NCI-H446 (cell line): ENCODE measurements around the gene CEACAM5.

Experiments
- DNase-seq, 2 experiments: peaks; one replicate each; lab custom pipeline; 2025; lab: John Stamatoyannopoulos, UW

CEACAM5 gene

DNA sequence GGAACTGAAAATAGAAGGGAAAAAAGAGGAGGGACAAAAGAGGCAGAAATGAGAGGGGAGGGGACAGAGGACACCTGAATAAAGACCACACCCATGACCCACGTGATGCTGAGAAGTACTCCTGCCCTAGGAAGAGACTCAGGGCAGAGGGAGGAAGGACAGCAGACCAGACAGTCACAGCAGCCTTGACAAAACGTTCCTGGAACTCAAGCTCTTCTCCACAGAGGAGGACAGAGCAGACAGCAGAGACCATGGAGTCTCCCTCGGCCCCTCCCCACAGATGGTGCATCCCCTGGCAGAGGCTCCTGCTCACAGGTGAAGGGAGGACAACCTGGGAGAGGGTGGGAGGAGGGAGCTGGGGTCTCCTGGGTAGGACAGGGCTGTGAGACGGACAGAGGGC is at the start of gene CEACAM5:
CEACAM5 (plus strand) TSS at position 146 of the 400 bp plus-strand sequence; CDS start at position 252, 106 bp downstream.
- DNase-seq: no peak

DNA sequence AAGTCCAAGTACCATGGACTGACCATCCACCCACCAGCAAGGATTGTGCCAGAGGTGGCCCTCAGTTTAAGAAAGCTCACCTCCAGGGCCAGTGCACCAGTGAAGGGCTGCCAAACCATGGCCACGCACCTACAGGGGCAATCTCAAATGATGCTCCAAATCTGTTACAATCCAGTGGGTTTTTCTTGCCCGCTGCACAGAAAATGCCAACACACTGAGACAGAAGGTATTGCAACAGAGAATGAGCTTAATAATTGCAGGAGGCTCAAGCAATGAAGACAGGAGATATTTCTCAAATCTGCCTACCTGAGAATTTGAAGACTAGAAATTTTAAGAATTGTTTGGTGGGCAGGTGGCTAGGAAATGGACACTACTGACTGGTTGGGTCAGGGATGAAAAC is 42.4 kb upstream of the CEACAM5 start:
- no peak for DNase-seq

DNA sequence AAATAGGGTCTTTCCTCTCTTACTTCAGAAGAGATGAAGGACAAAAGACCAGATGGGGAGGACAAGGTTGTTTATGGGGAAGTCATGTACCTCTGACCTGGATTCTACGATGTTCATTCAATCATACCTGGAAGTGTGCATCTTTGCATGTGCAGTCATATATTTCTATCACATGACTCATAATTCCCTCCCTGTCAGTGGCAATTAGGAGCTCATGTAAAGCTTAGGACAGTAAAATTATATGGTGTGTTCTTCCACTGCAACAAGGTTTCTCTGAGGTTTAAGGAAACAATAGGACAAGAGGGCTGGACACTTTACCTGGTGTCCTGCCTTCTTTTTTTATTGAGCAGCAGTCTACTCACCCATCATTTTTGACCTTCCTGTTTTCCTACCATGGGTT is 40.1 kb upstream of the CEACAM5 start:
- DNase-seq: no peak

DNA sequence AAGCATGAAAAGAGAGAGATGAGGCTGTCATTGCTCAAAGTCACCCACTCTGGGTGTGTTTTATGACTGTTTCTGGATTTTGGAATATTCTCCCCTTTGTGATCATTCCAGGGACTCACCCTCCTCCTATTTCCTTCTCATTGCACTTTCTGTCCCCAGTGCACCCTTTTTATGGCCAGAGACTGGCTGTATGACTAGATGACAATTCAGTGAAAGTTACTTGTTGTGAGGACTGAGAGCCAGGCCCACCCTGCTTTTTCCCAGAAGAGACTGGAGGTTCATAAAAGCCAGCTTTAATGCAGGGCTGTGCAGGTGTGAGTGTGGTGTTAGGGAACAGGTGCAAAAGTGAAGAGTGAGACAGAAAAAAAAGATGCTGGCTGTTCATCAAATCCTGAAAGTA is 37.7 kb upstream of the CEACAM5 start:
- DNase-seq: no peak

DNA sequence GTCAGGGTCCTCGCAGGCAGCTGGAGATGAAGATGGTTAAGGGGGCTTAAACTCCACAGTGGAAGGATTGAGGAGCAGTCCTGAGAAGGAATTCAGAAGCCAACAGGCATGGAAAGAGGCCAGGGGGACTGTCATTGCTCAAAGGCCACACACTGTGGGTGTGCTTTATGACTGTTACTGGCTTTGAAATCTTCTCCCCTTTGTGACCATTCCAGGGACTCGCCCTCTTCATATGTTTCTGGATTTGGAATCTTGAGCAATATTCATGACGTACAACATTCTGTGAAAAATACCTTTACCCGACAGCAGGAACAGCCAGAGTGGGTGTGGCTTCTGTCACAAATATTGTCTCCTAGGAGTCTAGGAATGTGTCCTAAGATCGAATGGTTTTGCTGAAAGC is 36.9 kb upstream of the CEACAM5 start:
- no peak for DNase-seq

DNA sequence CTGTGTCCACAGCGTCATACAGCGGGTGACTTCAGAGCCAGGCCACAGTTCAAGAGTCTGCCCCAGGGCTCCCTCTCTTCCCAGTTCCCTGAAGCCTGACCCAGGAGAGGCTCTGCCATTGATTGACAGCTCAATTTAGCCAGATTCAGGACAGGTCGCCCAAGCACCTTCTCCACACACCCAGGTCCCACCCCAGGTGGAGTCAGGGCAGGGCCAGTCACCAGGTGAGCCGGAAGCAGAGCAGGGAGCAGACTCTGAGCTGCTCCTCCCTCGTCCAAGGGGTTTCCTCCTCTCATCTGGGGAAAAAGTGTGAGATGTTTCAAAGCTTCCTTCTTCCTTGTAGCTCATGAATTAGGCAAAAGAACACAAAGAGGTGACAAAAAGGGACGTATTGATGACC is 26.0 kb upstream of the CEACAM5 start:
- DNase-seq: no peak

DNA sequence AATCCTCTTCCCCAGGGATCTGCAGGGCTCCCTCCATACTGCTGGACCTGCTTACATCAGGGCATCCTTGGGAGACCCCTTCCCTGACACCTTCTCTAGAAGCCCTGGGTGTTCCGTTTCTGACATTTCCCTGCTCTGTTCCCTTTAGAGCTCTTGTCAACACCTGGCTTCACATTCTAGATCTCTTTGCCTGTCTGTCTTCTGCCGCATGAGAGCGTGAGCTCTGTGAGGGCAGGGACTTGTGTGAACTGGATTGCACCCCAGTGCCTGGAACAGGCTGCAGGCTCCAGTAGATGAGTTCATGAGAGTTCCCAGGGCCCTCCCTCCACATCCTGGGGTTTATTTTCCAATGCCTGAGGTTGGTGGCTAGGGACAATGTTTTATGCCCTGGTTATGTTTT is 21.0 kb upstream of the CEACAM5 start:
- no peak for DNase-seq

DNA sequence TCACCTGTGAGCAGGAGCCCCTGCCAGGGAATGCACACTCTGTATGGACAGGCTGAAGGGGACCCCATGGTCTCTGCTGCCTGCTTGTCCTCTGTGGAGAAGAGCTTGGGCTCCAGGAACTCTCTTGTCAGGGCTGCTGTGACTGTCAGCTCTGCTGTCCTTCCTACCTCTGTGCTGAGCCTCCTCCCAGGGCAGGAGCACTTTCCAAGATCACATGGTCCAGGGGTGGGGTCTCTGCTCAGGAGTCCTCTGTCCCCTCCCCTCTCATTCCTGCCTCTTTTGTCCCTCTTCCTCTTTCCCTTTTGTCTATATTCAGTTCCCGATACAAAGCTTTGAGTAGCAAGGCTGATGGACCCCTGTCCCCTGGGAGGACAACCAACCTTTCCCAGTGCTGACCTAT is 20.3 kb upstream of the CEACAM5 start, which contains the start of gene CEACAM7:
CEACAM7 (minus strand) TSS at position 173 of the 400 bp plus-strand sequence; CDS start at position 68, 105 bp downstream.
- DNase-seq: no peak

DNA sequence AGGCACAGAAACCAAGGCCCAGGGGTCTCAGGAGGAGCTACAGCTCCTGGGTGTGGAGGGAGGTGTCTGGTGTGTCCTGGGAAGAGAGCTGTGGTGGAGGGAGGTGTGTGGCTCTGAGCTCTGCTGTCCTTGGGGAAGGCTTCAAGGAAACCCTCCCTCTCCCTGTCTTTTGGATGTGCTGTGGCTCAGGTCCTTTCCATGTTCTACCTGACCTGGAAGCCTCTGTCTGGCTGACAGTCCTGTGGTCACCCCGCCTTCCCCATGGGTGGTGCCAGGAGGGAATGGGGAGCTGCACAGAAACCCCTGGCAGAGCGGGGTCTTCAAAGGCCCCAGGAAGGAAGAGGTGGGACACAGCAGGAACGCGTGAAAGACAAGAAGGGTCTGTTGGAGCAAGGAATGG is 19.7 kb upstream of the CEACAM5 start:
- no peak for DNase-seq

DNA sequence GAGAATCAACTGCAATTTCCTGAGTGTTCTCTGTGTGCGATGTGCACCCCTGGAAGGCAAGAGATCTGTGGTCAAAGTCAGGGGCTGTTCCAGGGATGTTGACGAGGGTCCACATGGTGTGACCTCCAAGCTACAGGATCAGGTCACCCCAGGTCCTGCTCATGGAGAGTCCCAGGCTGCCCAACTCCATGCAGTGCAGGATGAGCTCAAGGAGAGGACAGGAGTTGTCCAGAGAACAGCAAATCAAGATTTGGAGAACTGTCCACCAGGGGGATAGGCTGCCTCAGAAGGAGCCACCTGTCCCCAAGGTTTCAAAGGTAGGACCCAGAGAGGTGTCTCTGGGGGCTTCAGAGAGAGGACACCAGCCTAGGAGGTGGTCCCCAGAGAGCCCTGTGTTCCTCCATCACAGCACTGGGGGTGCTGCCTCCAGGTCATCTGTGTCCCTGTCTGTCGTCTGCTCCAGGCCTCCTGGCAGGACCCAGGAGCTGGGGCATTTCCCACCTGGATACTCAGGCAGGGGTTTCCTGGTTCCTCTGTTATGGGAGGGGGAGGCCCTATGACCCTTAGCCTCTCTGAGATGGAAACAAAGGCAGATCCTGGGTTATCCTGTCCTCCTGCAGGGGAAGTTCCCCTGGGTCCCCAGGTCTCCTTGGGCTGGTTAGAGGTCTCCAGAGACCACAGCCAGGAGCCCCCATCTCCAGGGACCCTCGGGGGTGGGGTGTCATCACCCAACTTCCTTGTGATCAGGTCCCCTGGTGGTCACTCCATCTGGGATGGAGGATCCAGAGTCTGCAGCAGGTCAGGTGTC is 18.2 kb upstream of the CEACAM5 start:
- no peak for DNase-seq

DNA sequence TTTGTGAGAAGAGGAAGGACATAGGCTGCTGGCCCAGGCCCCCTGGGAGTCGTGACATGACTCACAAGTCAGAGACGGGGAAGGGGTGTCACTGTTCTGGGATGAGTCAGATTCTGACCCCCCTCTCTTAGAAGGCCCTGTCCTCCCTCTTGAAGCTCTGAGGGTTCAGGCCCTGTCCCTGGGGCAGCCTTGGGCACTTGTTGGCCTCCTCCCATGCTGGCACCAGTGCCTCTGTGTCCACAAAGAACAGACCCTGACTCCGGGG is 17.7 kb upstream of the CEACAM5 start:
- DNase-seq: no peak

DNA sequence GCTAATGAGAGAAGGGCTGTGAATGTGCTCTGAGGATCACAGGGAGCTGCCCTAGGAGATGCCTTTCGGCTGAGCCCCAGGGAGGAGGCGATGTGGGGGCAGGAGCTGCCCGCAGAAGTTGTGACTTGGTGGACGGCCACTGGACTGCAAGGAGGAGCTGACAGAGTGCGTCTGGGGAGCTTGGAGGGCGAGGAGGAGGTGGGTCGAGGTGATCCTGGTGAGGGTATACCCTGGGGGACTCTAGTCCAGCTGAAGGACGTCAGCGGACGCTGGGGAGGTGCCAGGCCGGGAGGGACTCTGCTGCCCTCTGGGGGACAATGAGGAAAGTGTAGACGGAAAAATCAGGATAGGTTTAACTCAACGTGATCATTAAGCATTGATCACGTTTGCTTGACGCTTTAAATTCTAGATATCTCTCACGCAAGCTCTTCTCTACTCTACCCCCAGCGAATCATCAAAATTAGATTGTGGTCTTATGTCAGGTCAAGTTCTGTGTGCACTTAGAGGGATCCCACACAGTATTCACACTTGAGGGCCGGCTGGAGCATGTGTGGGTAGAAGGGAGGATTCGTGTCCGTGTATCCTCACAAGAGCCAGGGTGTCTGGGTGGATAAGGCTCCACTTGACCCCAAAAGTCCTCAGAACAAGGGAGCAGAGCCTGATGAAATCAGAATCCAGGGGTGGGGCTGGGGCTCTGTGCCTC is 17.0 kb upstream of the CEACAM5 start:
- peak; percentile 16 to 18 for DNase-seq

DNA sequence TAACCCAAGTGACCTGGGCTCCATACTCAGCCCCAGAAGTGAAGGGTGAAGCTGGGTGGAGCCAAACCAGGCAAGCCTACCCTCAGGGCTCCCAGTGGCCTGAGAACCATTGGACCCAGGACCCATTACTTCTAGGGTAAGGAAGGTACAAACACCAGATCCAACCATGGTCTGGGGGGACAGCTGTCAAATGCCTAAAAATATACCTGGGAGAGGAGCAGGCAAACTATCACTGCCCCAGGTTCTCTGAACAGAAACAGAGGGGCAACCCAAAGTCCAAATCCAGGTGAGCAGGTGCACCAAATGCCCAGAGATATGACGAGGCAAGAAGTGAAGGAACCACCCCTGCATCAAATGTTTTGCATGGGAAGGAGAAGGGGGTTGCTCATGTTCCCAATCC is 14.2 kb upstream of the CEACAM5 start:
- no peak for DNase-seq

DNA sequence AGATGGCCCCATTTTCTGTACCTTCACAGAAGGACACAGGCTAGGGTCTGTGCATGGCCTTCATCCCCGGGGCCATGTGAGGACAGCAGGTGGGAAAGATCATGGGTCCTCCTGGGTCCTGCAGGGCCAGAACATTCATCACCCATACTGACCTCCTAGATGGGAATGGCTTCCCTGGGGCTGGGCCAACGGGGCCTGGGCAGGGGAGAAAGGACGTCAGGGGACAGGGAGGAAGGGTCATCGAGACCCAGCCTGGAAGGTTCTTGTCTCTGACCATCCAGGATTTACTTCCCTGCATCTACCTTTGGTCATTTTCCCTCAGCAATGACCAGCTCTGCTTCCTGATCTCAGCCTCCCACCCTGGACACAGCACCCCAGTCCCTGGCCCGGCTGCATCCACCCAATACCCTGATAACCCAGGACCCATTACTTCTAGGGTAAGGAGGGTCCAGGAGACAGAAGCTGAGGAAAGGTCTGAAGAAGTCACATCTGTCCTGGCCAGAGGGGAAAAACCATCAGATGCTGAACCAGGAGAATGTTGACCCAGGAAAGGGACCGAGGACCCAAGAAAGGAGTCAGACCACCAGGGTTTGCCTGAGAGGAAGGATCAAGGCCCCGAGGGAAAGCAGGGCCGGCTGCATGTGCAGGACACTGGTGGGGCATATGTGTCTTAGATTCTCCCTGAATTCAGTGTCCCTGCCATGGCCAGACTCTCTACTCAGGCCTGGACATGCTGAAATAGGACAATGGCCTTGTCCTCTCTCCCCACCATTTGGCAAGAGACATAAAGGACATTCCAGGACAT is 13.4 kb upstream of the CEACAM5 start:
- DNase-seq: no peak

DNA sequence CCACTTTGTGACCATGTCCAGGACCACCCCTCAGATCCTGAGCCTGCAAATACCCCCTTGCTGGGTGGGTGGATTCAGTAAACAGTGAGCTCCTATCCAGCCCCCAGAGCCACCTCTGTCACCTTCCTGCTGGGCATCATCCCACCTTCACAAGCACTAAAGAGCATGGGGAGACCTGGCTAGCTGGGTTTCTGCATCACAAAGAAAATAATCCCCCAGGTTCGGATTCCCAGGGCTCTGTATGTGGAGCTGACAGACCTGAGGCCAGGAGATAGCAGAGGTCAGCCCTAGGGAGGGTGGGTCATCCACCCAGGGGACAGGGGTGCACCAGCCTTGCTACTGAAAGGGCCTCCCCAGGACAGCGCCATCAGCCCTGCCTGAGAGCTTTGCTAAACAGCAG is 12.7 kb upstream of the CEACAM5 start:
- DNase-seq: no peak

DNA sequence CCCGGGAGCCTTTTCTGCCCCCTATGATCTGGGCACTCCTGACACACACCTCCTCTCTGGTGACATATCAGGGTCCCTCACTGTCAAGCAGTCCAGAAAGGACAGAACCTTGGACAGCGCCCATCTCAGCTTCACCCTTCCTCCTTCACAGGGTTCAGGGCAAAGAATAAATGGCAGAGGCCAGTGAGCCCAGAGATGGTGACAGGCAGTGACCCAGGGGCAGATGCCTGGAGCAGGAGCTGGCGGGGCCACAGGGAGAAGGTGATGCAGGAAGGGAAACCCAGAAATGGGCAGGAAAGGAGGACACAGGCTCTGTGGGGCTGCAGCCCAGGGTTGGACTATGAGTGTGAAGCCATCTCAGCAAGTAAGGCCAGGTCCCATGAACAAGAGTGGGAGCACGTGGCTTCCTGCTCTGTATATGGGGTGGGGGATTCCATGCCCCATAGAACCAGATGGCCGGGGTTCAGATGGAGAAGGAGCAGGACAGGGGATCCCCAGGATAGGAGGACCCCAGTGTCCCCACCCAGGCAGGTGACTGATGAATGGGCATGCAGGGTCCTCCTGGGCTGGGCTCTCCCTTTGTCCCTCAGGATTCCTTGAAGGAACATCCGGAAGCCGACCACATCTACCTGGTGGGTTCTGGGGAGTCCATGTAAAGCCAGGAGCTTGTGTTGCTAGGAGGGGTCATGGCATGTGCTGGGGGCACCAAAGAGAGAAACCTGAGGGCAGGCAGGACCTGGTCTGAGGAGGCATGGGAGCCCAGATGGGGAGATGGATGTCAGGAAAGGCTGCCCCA is 11.8 kb upstream of the CEACAM5 start:
- no peak for DNase-seq

DNA sequence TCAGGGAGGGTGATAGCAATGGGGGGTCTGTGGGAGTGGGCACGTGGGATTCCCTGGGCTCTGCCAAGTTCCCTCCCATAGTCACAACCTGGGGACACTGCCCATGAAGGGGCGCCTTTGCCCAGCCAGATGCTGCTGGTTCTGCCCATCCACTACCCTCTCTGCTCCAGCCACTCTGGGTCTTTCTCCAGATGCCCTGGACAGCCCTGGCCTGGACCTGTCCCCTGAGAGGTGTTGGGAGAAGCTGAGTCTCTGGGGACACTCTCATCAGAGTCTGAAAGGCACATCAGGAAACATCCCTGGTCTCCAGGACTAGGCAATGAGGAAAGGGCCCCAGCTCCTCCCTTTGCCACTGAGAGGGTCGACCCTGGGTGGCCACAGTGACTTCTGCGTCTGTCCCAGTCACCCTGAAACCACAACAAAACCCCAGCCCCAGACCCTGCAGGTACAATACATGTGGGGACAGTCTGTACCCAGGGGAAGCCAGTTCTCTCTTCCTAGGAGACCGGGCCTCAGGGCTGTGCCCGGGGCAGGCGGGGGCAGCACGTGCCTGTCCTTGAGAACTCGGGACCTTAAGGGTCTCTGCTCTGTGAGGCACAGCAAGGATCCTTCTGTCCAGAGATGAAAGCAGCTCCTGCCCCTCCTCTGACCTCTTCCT is 11.1 kb upstream of the CEACAM5 start:
- DNase-seq: no peak

DNA sequence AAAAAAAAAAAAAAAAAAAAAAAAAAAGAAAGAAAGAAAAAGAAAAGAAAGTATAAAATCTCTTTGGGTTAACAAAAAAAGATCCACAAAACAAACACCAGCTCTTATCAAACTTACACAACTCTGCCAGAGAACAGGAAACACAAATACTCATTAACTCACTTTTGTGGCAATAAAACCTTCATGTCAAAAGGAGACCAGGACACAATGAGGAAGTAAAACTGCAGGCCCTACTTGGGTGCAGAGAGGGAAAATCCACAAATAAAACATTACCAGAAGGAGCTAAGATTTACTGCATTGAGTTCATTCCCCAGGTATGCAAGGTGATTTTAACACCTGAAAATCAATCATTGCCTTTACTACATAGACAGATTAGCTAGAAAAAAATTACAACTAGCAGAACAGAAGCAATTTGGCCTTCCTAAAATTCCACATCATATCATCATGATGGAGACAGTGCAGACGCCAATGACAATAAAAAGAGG is 9.6 kb upstream of the CEACAM5 start:
- DNase-seq: no peak

DNA sequence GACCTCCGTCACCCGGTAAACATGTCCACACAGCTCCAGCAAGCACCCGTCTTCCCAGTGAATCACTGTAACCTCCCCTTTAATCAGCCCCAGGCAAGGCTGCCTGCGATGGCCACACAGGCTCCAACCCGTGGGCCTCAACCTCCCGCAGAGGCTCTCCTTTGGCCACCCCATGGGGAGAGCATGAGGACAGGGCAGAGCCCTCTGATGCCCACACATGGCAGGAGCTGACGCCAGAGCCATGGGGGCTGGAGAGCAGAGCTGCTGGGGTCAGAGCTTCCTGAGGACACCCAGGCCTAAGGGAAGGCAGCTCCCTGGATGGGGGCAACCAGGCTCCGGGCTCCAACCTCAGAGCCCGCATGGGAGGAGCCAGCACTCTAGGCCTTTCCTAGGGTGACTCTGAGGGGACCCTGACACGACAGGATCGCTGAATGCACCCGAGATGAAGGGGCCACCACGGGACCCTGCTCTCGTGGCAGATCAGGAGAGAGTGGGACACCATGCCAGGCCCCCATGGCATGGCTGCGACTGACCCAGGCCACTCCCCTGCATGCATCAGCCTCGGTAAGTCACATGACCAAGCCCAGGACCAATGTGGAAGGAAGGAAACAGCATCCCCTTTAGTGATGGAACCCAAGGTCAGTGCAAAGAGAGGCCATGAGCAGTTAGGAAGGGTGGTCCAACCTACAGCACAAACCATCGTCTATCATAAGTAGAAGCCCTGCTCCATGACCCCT is 9.0 kb upstream of the CEACAM5 start:
- no peak for DNase-seq

DNA sequence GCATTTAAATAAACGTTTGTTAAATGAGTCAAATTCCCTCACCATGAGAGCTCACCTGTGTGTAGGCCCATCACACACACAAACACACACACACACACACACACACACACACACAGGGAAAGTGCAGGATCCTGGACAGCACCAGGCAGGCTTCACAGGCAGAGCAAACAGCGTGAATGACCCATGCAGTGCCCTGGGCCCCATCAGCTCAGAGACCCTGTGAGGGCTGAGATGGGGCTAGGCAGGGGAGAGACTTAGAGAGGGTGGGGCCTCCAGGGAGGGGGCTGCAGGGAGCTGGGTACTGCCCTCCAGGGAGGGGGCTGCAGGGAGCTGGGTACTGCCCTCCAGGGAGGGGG is 8.5 kb upstream of the CEACAM5 start:
- DNase-seq: no peak
